ENCODE measurements around the gene NANOS3.

NANOS3 gene

GRCh38 chr19:13876834-13877233 is at the start of gene NANOS3:
Gene NANOS3, plus strand, starts transcription at chr19:13877134. Its CDS starts 115 bp downstream, at chr19:13877249.
- no peak within 1 kb of the TSS for H3K4me3 ChIP-seq (ENCODE audit: low read depth, low read length)
- DNase-seq (ENCODE audit: low read depth) = no peak

GRCh38 chr19:13827656-13828055 is 49.3 kb upstream of the NANOS3 start:
- no peak for DNase-seq (ENCODE audit: low read depth)
- no peak overlapping the region for H3K4me3 ChIP-seq (ENCODE audit: low read depth, low read length)

- DNase-seq (ENCODE audit: low read depth) = no peak
- no peak overlapping the region for H3K4me3 ChIP-seq (ENCODE audit: low read depth, low read length)
Observed at GRCh38 chr19:13830114-13830740, 46.7 kb upstream of the NANOS3 start.

GRCh38 chr19:13830741-13831536 is 46.0 kb upstream of the NANOS3 start:
- no peak overlapping the region for H3K4me3 ChIP-seq (ENCODE audit: low read depth, low read length)
- no peak for DNase-seq (ENCODE audit: low read depth)

GRCh38 chr19:13831537-13832467 is 45.1 kb upstream of the NANOS3 start:
- H3K4me3 ChIP-seq (ENCODE audit: low read depth, low read length) = no peak overlapping the region
- DNase-seq (ENCODE audit: low read depth) = no peak

GRCh38 chr19:13833330-13834243 is 43.3 kb upstream of the NANOS3 start:
- DNase-seq (ENCODE audit: low read depth) = peak; percentile 58
- H3K4me3 ChIP-seq (ENCODE audit: low read depth, low read length) = no peak overlapping the region

GRCh38 chr19:13834244-13835069 is 42.5 kb upstream of the NANOS3 start:
- H3K4me3 ChIP-seq (ENCODE audit: low read depth, low read length) = no peak overlapping the region
- no peak for DNase-seq (ENCODE audit: low read depth)

- H3K4me3 ChIP-seq (ENCODE audit: low read depth, low read length) = no peak overlapping the region
- DNase-seq (ENCODE audit: low read depth) = no peak
Observed at GRCh38 chr19:13835791-13836723, 40.9 kb upstream of the NANOS3 start.

GRCh38 chr19:13838435-13839129 is 38.4 kb upstream of the NANOS3 start:
- H3K4me3 ChIP-seq (ENCODE audit: low read depth, low read length) = peak overlapping the region; percentile 80

GRCh38 chr19:13839130-13839937 is 37.6 kb upstream of the NANOS3 start:
- DNase-seq (ENCODE audit: low read depth) = no peak
- H3K4me3 ChIP-seq (ENCODE audit: low read depth, low read length) = peak overlapping the region; percentile 80

More at GRCh38 chr19:13838435-13839129, 38.4 kb upstream of the NANOS3 start:
- DNase-seq (ENCODE audit: low read depth) = no peak

GRCh38 chr19:13839938-13840304 is 37.0 kb upstream of the NANOS3 start:
- DNase-seq (ENCODE audit: low read depth) = no peak
- peak overlapping the region; percentile 80 for H3K4me3 ChIP-seq (ENCODE audit: low read depth, low read length)

- peak overlapping the region; percentile 80 for H3K4me3 ChIP-seq (ENCODE audit: low read depth, low read length)
- no peak for DNase-seq (ENCODE audit: low read depth)
Observed at GRCh38 chr19:13840305-13841085, 36.4 kb upstream of the NANOS3 start.

GRCh38 chr19:13841086-13841961 is 35.6 kb upstream of the NANOS3 start:
- H3K4me3 ChIP-seq (ENCODE audit: low read depth, low read length) = peak overlapping the region; percentile 80
- no peak for DNase-seq (ENCODE audit: low read depth)

- peak overlapping the region; percentile 80 for H3K4me3 ChIP-seq (ENCODE audit: low read depth, low read length)
- no peak for DNase-seq (ENCODE audit: low read depth)
Observed at GRCh38 chr19:13841962-13842290, 35.0 kb upstream of the NANOS3 start.
